ENCODE data around the gene FAM193B. TPM values are rescaled to one million over a fixed set of nuclear protein-coding genes. Genes with fewer than 3 reads are reported as not detected.

FAM193B gene
- total RNA-seq, 3 donors from 2014 or later: 35.4 to 81.5 (median 77.0) TPM

DNA sequence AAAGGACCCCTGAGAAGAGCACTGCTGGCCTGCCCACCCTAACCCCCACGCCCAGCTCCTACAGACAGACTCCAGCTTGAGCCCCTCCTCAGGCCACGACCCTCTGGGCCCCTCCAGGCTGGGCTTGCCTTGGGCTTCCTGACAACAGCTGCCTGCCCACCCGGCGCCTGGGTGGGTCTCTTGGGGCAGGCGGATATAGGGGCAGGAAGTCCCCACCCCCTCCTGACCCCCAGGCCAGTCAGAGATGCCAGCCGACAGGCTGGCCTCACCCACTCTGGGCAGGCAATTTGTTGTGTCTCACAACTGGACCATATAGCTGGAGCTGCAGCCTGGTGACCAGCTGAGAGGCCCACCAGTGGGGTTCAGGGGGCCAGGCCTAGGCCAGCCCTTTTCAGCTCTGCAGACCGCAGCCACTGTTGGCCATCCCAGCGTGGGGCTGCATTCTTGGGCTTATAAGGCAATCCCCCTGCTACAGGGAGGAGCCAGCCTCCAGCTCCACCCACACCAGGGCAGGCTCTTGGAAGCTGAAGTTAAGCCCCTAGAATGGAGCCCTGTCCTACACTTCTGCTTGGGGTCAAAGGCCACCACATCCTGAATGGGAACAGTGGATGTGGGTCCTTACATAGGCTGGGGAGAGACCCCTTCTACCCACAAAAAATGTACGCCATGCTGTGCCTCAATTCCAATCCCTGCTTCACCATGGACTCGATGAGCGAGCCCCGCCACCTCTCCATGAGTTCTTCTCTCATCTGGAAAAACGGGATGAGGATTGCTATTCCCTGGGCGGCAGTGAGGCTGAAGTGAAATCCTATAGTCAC, 58.9 kb downstream of the FAM193B start:
- peak in 1 of 2 donors; percentile 71 for DNase-seq (ENCODE audit: low spot score in 2 of 2)
- no peaks in the 10 kb centered on the region for H3K9me3 ChIP-seq
- H3K4me3 ChIP-seq: peak overlapping the region; percentile 67 to 75 (median 74)
- H3K27me3 ChIP-seq: no peaks in the 10 kb centered on the region
- H3K27ac ChIP-seq: peak overlapping the region; percentile 85 to 94
- intact Hi-C loops (cut with DNase I; ENCODE audit: low total_unique reads): no loop called here
- no peaks in the 10 kb centered on the region for H3K36me3 ChIP-seq
- TF ChIP-seq, protein P1, sequence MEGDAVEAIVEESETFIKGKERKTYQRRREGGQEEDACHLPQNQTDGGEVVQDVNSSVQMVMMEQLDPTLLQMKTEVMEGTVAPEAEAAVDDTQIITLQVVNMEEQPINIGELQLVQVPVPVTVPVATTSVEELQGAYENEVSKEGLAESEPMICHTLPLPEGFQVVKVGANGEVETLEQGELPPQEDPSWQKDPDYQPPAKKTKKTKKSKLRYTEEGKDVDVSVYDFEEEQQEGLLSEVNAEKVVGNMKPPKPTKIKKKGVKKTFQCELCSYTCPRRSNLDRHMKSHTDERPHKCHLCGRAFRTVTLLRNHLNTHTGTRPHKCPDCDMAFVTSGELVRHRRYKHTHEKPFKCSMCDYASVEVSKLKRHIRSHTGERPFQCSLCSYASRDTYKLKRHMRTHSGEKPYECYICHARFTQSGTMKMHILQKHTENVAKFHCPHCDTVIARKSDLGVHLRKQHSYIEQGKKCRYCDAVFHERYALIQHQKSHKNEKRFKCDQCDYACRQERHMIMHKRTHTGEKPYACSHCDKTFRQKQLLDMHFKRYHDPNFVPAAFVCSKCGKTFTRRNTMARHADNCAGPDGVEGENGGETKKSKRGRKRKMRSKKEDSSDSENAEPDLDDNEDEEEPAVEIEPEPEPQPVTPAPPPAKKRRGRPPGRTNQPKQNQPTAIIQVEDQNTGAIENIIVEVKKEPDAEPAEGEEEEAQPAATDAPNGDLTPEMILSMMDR (IDR thresholded peaks at IDR 0.05): no peak
- no peak for TF ChIP-seq POLR2A (IDR thresholded peaks at IDR 0.05)
- no peak for TF ChIP-seq POLR2AphosphoS5 (IDR thresholded peaks at IDR 0.05)
- H3K4me1 ChIP-seq: peaks cover 0 to 16% of the 10 kb centered on the region in 2 donors

DNA sequence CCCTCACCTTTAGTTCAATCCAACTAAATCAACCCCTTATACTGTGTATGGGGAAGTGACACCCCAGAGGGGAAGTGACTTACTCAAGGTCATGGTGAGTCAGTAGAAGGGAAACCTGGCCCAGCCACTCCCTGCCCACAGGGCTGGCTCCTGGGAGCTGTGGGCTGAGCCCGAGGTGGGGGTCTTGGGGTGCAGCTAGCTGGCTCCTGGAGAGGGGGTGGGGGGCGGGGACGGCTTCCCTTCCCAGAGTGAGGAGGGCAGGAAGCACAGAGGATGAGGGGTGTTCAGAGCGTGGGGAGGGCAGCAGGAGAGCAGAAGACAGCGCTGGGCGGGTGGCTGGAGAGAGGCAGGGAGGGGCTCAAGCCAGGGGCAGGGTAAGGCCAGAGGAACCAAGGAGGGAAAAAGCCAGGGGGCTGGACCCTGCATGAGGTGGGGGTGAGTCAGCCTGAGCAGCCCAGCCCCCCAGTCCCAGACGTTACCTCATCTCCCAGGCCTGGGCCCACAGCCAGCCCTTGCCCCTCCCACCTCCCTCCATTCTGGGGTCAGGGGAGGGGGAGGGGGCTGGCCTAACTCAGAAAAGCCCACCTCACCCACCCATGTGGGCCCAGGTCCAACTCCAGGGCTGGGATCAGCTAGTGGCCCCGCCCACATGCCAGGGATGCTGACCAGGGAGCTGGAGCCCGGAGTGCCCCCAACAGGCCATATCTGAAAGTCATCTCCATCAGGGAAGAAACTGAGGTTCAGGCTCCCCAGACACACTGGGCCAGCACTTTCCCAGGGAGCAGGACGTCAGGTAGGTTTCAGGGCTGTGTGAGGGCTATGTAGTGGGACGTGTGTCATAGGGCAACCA, 59.8 kb downstream of the FAM193B start:
- no peaks in the 10 kb centered on the region for H3K36me3 ChIP-seq
- H3K9me3 ChIP-seq: no peaks in the 10 kb centered on the region
- TF ChIP-seq, protein P1 (IDR thresholded peaks at IDR 0.05): no peak
- TF ChIP-seq POLR2A (IDR thresholded peaks at IDR 0.05): no peak
- TF ChIP-seq POLR2AphosphoS5 (IDR thresholded peaks at IDR 0.05): no peak
- peak overlapping the region; percentile 2 to 75 (median 74) for H3K4me3 ChIP-seq
- no peak for DNase-seq (ENCODE audit: low spot score in 2 of 2)
- H3K4me1 ChIP-seq: peaks cover 0 to 16% of the 10 kb centered on the region in 2 donors
- peak overlapping the region; percentile 85 to 94 for H3K27ac ChIP-seq
- no peaks in the 10 kb centered on the region for H3K27me3 ChIP-seq
- intact Hi-C loops (cut with DNase I; ENCODE audit: low total_unique reads): loop anchor here (1.0 kb wide), 1 partner anchor 37 kb away; no protein-coding TSS in a partner anchor

DNA sequence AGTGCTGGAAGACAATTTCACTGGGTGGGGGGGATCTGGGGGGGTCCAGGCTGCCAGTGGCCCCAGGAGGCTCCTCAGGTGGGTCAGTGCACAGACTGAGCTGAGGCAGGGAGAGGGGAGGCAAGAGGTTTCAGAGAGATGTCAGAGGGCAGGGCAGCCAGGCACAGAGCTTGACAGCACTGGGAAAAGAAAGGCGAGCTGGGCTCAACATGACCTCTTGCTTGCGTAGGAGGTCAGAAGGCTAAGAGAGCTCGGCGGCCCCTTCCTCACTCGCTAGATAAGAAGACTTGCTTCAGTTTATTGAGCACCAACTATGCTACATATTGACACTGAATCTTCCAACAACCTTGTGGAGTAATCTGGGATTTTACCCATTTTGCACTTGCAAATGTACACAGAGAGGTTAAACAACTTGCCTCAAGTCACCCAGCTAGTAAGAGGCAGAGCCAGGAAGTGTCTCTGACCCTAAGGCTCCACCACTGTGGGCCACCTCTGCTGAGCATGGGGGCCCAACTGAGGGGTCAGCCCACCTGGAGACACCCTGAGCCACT, 60.5 kb downstream of the FAM193B start:
- intact Hi-C loops (cut with DNase I; ENCODE audit: low total_unique reads): loop anchor here (1.0 kb wide), 1 partner anchor 37 kb away; no protein-coding TSS in a partner anchor

DNA sequence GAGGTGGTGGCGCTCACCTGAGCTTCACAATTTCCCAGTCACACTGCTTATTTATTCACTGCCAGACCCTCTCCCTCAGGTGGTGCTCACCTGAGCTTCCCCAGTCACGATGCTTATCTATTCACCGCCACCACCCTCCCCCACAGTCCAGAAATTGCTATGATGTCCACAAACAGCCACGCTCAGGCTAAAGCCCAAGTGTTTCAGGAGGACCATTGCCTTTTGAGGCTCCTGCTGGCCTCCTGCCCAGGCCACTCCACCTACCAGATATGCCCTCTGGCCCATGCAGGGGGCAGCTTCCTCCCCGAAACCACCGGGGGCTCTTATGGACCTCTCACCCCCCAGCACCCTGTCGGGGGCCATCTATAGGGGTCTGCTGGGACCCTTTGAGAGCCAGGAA, 61.5 kb downstream of the FAM193B start:
- Histone ChIP-seq H3K27me3 (no peaks in the 10 kb centered on the region), H3K27ac (peak overlapping the region; percentile 85 to 94), H3K9me3 (no peaks in the 10 kb centered on the region), H3K4me3 (no peak overlapping the region), H3K4me1 (peaks cover 0 to 16% of the 10 kb centered on the region in 2 donors), H3K36me3 (no peaks in the 10 kb centered on the region)
- intact Hi-C loops (cut with DNase I; ENCODE audit: low total_unique reads): no loop called here
- no peak for DNase-seq (ENCODE audit: low spot score in 2 of 2)
- TF ChIP-seq, protein P1 (IDR thresholded peaks at IDR 0.05): no peak
- no peak for TF ChIP-seq POLR2AphosphoS5 (IDR thresholded peaks at IDR 0.05)
- no peak for TF ChIP-seq POLR2A (IDR thresholded peaks at IDR 0.05)

More for the DNA sequence above, 60.5 kb downstream of the FAM193B start:
- peak overlapping the region; percentile 85 to 94 for H3K27ac ChIP-seq
- peaks cover 0 to 16% of the 10 kb centered on the region in 2 donors for H3K4me1 ChIP-seq
- no peak for DNase-seq (ENCODE audit: low spot score in 2 of 2)
- no peaks in the 10 kb centered on the region for H3K36me3 ChIP-seq
- H3K4me3 ChIP-seq: no peak overlapping the region
- no peak for TF ChIP-seq POLR2AphosphoS5 (IDR thresholded peaks at IDR 0.05)
- TF ChIP-seq, protein P1 (IDR thresholded peaks at IDR 0.05): no peak
- no peak for TF ChIP-seq POLR2A (IDR thresholded peaks at IDR 0.05)
- H3K27me3 ChIP-seq: no peaks in the 10 kb centered on the region
- no peaks in the 10 kb centered on the region for H3K9me3 ChIP-seq
